HepG2 (cell line): ENCODE results near the gene PRCD.

Experiments
- CC2D1A ChIP-seq: sonication (generic); formaldehyde crosslinking; IDR thresholded peaks from 2 replicates; pipeline ENCODE4 v1.8.1; 2023; ENCODE audit warnings: mild to moderate bottlenecking, missing genetic modification reagents
- CREM ChIP-seq, 2 experiments: sonication (generic) in 1 of 2; formaldehyde crosslinking in 1 of 2; IDR thresholded peaks; 2 replicates each; pipeline versions ENCODE4 v1.4.0 to v1.6.1; 2016 to 2020; ENCODE audit warnings: antibody characterized with exemption in 1 of 2, mild to moderate bottlenecking in 1 of 2, missing genetic modification reagents in 1 of 2
- CTCF ChIP-seq: sonication (generic); formaldehyde crosslinking; IDR thresholded peaks from 2 replicates; pipeline ENCODE4 v1.5.0; 2020; ENCODE audit warnings: mild to moderate bottlenecking, missing genetic modification reagents, moderate library complexity
- FOSL1 ChIP-seq: sonication (generic); formaldehyde crosslinking; IDR thresholded peaks from 2 replicates; pipeline ENCODE4 v1.9.0; 2021; ENCODE audit warnings: missing genetic modification reagents, borderline replicate concordance
- GPBP1L1 ChIP-seq: sonication (generic); formaldehyde crosslinking; IDR thresholded peaks from 2 replicates; pipeline ENCODE4 v1.5.0; 2020; ENCODE audit warnings: mild to moderate bottlenecking, missing genetic modification reagents
- MAF1 ChIP-seq: sonication (generic); formaldehyde crosslinking; IDR thresholded peaks from 2 replicates; pipeline ENCODE4 v1.5.0; 2020; ENCODE audit warnings: missing genetic modification reagents, borderline replicate concordance
- MAZ ChIP-seq, 2 experiments: sonication (generic) in 1 of 2; formaldehyde crosslinking in 1 of 2; IDR thresholded peaks; 2 replicates each; pipeline versions ENCODE4 v1.5.0 to v1.6.1; 2012 to 2020; ENCODE audit warnings: low read depth in 2 of 2, mild to moderate bottlenecking in 2 of 2, borderline replicate concordance in 1 of 2, improper control_type of control experiment in 1 of 2, low read length in 1 of 2, missing genetic modification reagents in 1 of 2, moderate library complexity in 1 of 2
- REPIN1 ChIP-seq: sonication (generic); formaldehyde crosslinking; IDR thresholded peaks from 2 replicates; pipeline ENCODE4 v1.8.0; 2022; ENCODE audit warnings: missing genetic modification reagents, low read depth, mild to moderate bottlenecking, borderline replicate concordance
- SIN3A ChIP-seq: IDR thresholded peaks from 2 replicates; pipeline ENCODE4 v1.6.1; 2011; ENCODE audit warnings: low read depth, mild to moderate bottlenecking, control low read depth, low read length, borderline replicate concordance
- SMC3 ChIP-seq: IDR thresholded peaks from 2 replicates; pipeline ENCODE4 v1.6.1; 2011; ENCODE audit warnings: low read length, improper control_type of control experiment
- TBP ChIP-seq: sonication (generic); formaldehyde crosslinking; IDR thresholded peaks from 2 replicates; pipeline ENCODE4 v1.5.0; 2020; ENCODE audit warnings: missing genetic modification reagents
- ZNF160 ChIP-seq: sonication (generic); formaldehyde crosslinking; IDR thresholded peaks from 2 replicates; pipeline ENCODE4 v1.8.0; 2022; ENCODE audit warnings: mild to moderate bottlenecking, inconsistent platforms, missing genetic modification reagents
- ZNF234 ChIP-seq: sonication (generic); formaldehyde crosslinking; conservative IDR thresholded peaks from 2 replicates; pipeline ENCODE4 v1.5.1; 2020; ENCODE audit warnings: mild to moderate bottlenecking, missing genetic modification reagents

- TF ChIP-seq REPIN1 (CRISPR knock-in tag) = no peak
- no peak for TF ChIP-seq CTCF (CRISPR knock-in tag)
- TF ChIP-seq CC2D1A (CRISPR knock-in tag) = no peak
- no peak for TF ChIP-seq GPBP1L1 (CRISPR knock-in tag)
- no peak for TF ChIP-seq MAF1 (CRISPR knock-in tag)
- TF ChIP-seq TBP (CRISPR knock-in tag) = no peak
- no peak for TF ChIP-seq SMC3
- TF ChIP-seq MAZ (IDR thresholded peaks at IDR 0.05; ENCODE audit: borderline replicate concordance, low read depth, low read length) = no peak
- TF ChIP-seq MAZ (CRISPR knock-in tag; IDR thresholded peaks at IDR 0.05; ENCODE audit: low read depth) = no peak
- TF ChIP-seq ZNF234 (CRISPR knock-in tag) = no peak
- TF ChIP-seq SIN3A = no peak
- no peak for TF ChIP-seq CREM (IDR thresholded peaks at IDR 0.05)
- no peak for TF ChIP-seq CREM (CRISPR knock-in tag; IDR thresholded peaks at IDR 0.05)
- no peak for TF ChIP-seq FOSL1
- TF ChIP-seq ZNF160 (CRISPR knock-in tag) = no peak
Measured at GRCh38 chr17:76535788-76536510, 3.9 kb upstream of the PRCD start.
